Neutrophil (primary cell): ENCODE data around the gene EVPLL.
"Not testable (repeated sequence)": the region's sequence is repeated elsewhere in the genome, so short reads cannot be mapped to it uniquely, and the experiment has no call there.

ENCODE experiments used
- H3K27ac ChIP-seq: fragments of 200-600 bp; sonication (generic); 2 replicates; pipeline ENCODE4 v1.5.1; 2016; ENCODE audit warnings: mild to moderate bottlenecking, moderate library complexity
- H3K27me3 ChIP-seq: fragments of 200-600 bp; sonication (generic); 2 replicates; pipeline ENCODE4 v1.6.0; 2016; ENCODE audit warnings: mild to moderate bottlenecking
- H3K36me3 ChIP-seq: fragments of 200-600 bp; sonication (generic); 2 replicates; pipeline ENCODE4 v1.5.1; 2017
- H3K4me1 ChIP-seq, 2 experiments: fragments of 200-600 bp in 1 of 2; sonication (generic) in 1 of 2; 1 replicate in 1 of 2; 2 replicates in 1 of 2; pipeline versions ENCODE4 v1.5.1 to v1.6.1; 2013 to 2016; ENCODE audit warnings: low read depth in 1 of 2, low read length in 1 of 2, mild to moderate bottlenecking in 1 of 2, moderate library complexity in 1 of 2; ENCODE audit not compliant: control insufficient read depth in 1 of 2, insufficient read depth in 1 of 2
- H3K4me3 ChIP-seq, 2 experiments: fragments of 200-600 bp in 1 of 2; sonication (generic) in 1 of 2; 1 replicate in 1 of 2; 2 replicates in 1 of 2; pipeline ENCODE4 v1.5.1; 2013 to 2016; ENCODE audit warnings: low read depth in 1 of 2, low read length in 1 of 2, mild to moderate bottlenecking in 1 of 2, moderate library complexity in 1 of 2
- H3K9me3 ChIP-seq: fragments of 200-600 bp; sonication (generic); 2 replicates; pipeline ENCODE4 v1.5.1; 2016
- TF ChIP-seq, protein P1 (sequence below): fragments of 200-600 bp; sonication (generic); IDR thresholded peaks from 2 replicates; pipeline ENCODE4 v1.5.1; 2016; ENCODE audit warnings: antibody characterized with exemption

The EVPLL gene

DNA sequence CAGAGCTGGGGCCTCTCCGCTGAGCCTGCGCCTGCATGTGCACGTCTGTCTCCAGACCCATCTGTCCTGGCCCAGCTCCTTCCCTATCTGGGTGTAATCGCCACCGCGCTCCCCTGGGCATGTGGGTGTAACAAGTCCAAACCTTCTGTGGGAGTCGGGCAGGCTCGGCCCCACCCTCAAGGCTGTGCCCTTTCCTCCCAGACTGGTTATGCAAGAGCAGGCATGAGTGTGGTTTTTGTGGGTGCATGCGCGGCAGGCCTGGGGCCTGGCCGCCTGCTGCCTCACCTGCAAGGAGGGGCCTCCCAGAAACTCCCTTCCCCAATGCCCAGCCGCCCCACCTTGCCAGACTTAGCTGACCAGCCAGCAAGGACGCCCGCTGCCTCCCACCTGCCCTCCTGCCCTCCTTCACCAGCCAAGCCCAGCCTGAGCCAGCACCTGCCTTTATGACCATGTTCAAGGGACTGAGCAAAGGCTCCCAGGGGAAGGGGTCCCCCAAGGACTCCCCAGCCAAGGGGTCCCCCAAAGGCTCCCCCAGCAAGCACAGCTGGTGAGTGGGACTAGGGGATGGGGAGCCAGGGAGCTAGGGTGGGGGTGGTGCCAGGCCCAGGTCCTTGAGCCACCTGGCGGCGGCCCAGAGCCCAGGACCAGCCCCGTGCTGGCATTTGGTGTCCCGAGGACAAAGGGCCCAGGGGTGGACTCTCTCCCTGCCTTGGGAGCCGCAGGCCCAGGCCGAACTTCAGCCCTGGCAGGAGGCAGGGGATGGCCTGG, at the start of gene EVPLL:
Gene EVPLL, plus strand, starts transcription at position 342 of the 768 bp plus-strand sequence. CDS start 3,160 bp downstream, outside the sequence.
- peak within 1 kb of the TSS; percentile 12 to 27 for H3K4me3 ChIP-seq
- peaks cover 35% of the 10 kb centered on the region for H3K27me3 ChIP-seq
- no peaks in the 10 kb centered on the region for H3K36me3 ChIP-seq
- TF ChIP-seq, protein P1, sequence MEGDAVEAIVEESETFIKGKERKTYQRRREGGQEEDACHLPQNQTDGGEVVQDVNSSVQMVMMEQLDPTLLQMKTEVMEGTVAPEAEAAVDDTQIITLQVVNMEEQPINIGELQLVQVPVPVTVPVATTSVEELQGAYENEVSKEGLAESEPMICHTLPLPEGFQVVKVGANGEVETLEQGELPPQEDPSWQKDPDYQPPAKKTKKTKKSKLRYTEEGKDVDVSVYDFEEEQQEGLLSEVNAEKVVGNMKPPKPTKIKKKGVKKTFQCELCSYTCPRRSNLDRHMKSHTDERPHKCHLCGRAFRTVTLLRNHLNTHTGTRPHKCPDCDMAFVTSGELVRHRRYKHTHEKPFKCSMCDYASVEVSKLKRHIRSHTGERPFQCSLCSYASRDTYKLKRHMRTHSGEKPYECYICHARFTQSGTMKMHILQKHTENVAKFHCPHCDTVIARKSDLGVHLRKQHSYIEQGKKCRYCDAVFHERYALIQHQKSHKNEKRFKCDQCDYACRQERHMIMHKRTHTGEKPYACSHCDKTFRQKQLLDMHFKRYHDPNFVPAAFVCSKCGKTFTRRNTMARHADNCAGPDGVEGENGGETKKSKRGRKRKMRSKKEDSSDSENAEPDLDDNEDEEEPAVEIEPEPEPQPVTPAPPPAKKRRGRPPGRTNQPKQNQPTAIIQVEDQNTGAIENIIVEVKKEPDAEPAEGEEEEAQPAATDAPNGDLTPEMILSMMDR, result no peak
- no peaks in the 10 kb centered on the region for H3K9me3 ChIP-seq
- peaks cover 12 to 17% of the 10 kb centered on the region in 2 experiments for H3K4me1 ChIP-seq
- peak within 1 kb of the TSS; percentile 49 for H3K27ac ChIP-seq

DNA sequence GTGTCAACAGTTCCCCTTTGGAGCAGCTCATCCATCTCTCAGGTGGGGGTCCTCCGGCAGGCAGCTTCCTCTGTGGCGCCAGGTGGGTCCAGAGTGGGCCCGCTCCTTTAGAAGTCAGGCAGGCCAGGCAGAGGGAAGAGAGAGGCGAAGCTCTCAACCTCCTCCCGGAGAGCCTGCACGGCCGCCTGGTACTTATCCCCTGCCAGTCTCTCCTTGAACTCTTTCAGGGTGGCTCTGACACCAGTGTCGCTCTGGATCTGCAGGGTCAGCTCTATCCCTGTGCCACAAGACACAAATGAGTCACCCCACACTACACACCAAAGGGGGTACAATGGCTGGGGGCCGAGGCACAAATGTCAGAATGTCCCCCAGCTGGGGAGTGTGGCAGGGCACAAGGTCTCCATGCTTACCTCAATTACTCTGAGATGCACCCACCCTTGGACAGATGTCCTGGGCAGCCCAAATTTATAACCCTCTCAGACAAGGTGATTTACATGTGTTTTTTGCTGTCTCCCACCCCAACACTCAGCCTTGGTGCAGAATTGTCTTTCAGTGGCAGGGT, 48.9 kb upstream of the EVPLL start:
- Histone ChIP-seq H3K36me3 (peaks cover 94% of the 10 kb centered on the region), H3K9me3 (no peaks in the 10 kb centered on the region)
- TF ChIP-seq, protein P1, result no peak

DNA sequence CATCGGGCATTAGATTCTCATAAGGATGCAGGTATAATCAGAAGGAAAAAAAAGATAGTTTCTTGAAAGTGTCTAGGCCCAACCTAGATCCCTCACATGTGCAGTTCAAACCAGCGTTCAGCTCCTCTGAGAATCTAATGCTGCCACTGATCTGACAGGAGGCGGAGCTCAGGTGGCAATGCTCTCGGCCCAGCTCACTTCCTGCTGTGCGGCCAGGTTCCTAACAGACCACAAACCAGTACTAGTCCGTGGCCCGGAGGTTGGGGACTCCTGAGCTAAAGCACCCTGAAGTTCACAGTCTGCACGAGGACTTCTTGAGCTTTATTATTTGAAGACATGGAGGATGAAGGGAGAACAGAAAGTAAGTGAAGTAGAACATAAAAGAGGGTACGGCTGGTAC, 45.7 kb upstream of the EVPLL start:
- H3K27me3 ChIP-seq, result no peaks in the 10 kb centered on the region
- H3K36me3 ChIP-seq, result peaks cover 81% of the 10 kb centered on the region

More for the DNA sequence above, 48.9 kb upstream of the EVPLL start:
- Histone ChIP-seq H3K4me3 (no peak overlapping the region), H3K27me3 (no peaks in the 10 kb centered on the region), H3K4me1 (no peaks in the 10 kb centered on the region), H3K27ac (no peak overlapping the region)

DNA sequence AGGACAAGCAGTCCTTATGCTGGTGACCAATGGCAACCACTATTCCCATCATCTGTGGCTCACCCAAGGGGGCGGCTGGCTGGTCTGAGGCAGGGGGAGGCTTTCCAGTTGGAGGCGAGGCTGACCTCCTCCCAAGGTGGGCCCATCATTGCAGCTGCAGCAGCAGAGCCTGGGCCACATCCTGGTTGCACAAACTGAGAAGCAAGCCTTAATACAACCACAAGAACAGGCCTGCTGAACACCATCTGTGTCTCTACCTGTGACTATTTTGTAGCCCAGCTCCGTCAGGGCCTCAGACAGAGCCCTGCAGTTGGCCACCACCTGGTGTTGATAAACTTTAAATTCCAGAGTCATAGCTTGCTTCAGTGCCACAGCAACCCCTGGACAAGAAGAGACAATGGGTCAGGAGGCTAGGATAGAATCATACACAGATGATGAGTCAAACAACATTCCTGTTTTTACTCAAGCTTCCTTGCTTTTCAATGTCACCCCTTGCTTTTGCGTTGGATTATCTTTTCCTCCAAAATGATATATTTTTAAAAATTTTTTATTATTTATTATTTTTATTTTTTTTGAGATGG, 44.6 kb upstream of the EVPLL start:
- TF ChIP-seq, protein P1, result no peak
- H3K27ac ChIP-seq, result no peak overlapping the region
- peaks cover 70% of the 10 kb centered on the region for H3K36me3 ChIP-seq
- H3K4me3 ChIP-seq, result no peak overlapping the region
- H3K27me3 ChIP-seq, result no peaks in the 10 kb centered on the region
- no peaks in the 10 kb centered on the region for H3K4me1 ChIP-seq
- H3K9me3 ChIP-seq, result no peaks in the 10 kb centered on the region

More for the DNA sequence above, 45.7 kb upstream of the EVPLL start:
- H3K27ac ChIP-seq, result no peak overlapping the region
- TF ChIP-seq, protein P1, result no peak
- H3K4me3 ChIP-seq, result no peak overlapping the region
- no peaks in the 10 kb centered on the region for H3K9me3 ChIP-seq
- no peaks in the 10 kb centered on the region for H3K4me1 ChIP-seq

DNA sequence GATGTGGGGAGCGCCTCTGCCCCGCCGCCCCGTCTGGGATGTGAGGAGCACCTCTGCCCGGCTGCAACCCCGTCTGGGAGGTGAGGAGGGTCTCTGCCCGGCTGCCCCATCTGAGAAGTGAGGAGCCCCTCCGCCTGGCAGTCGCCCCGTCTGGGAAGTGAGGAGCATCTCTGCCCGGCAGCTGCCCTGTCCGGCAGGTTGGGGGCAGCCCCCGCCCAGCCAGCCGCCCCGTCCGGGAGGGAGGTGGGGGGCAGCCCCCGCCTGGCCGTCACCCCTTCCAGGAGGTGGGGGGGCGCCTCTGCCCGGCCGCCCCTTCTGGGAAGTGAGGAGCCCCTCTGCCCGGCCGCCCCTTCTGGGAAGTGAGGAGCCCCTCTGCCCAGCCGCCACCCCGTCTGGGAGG, 39.4 kb upstream of the EVPLL start:
- not testable (repeated sequence) for H3K4me3 ChIP-seq, H3K27me3 ChIP-seq, H3K4me1 ChIP-seq, H3K27ac ChIP-seq, H3K9me3 ChIP-seq
- peaks cover 28% of the 10 kb centered on the region for H3K36me3 ChIP-seq

DNA sequence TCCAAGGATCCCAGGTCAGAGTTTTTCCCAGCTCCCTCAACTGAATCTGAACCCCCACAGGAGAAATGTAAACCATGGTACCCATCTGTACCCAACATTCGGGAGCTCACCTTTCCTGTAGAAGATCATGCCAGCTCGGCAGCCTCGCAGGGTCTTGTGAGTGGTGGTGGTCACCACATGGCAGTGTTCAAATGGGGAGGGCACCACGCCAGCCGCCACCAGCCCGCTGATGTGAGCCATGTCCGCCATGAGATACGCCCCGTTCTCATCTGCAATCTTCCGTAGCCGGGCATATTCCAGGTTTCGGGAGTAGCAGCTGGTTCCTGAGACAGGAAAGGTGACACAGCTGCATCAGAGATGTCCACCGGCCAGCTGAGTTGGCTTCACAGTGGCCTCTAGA, 37.6 kb upstream of the EVPLL start:
- no peaks in the 10 kb centered on the region for H3K27me3 ChIP-seq
- H3K27ac ChIP-seq, result no peak overlapping the region
- no peak overlapping the region for H3K4me3 ChIP-seq
- no peaks in the 10 kb centered on the region for H3K4me1 ChIP-seq
- TF ChIP-seq, protein P1, result no peak
- peaks cover 22% of the 10 kb centered on the region for H3K36me3 ChIP-seq
- H3K9me3 ChIP-seq, result no peaks in the 10 kb centered on the region
